ENCODE measurements around the gene SMG6. TPM values are rescaled to one million over a fixed set of nuclear protein-coding genes. Genes with fewer than 3 reads are reported as not detected.

Gene SMG6
- total and polyA plus RNA-seq, 2 of the 8 experiments (the other 6 are each of a cell fraction or from before 2014, with no cell fraction given), result 18.5 to 25.2 TPM

DNA sequence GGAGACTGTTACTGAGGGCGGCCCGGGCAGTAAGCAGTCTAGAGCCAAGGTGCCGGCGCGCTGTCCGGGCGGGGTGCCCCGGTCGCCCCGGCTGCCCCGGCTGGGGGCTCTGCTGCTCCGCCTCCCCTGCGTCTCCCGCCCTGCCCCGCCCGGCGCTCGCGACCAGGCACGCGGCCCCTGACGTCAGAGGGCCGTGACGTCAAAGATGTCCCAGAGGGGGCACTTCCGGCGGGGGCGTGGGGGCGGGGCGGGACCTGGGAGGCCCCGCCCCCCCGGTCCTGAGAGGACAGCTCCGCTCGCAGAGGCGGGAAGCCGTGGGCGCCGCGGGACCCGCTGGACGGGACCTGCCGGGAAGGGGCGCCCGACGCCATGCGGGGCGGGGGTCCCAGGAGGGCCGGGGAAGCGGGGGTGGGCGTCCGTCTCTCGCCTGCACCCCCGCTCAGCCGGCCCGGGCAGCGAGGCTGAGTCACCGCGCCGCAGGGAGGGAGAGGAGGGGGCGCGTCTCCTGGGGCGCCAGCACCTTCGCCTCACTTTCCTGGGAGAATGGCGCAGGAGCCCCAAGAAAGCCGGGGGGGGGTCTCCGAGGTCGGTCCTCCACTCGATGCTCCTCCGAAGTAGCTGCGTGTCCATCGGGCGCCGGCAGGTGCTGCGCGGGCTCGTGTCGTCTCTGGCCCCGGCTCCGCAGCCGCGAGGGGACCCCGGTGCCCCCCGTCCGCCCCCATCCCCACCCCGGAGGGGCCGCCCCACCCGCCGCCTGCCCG is 253.1 kb downstream of the SMG6 start (continued):
- TF ChIP-seq NANOG (IDR thresholded peaks at IDR 0.05; ENCODE audit: insufficient read depth, low read depth, low read length, poor library complexity, severe bottlenecking) (no peak), ZNF274 (IDR thresholded peaks at IDR 0.05; ENCODE audit: borderline replicate concordance, extremely low read depth, low read length) (no peak), SAP30 (IDR thresholded peaks at IDR 0.05; ENCODE audit: insufficient read depth, insufficient replicate concordance, low read length) (no peak), CBX5 (IDR thresholded peaks at IDR 0.05; ENCODE audit: low read depth, low read length) (no peak)
